Measurements from ENCODE around the gene SPHKAP.

SPHKAP gene

DNA sequence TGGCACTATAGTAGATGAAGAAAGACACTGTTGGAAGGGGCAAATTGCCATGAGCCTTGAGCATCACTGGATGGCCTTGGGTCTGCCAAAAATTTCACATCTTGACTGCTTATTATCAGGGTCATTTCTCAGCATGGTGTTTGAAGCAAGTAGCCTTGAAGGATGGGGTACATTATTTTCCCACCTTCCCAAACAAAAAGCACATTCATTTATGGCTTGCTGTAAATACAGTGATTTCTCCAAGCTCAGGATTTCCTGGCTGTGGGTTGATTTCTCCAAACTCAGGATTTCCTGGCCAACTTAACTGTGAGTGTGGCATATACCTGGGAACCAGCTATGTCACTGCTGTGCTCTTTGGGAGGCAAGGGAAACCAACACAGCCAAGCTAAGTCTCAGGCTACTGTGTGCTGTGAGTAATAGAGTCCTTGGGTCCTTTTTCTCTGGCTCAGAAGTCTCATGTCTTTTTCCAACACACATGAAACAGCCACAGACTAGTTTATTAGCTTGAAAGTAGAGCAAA is 116.6 kb downstream of the SPHKAP start:
- H3K27me3 ChIP-seq (ENCODE audit: control insufficient read depth in 1 of 2, insufficient read depth in 2 of 2, low read length in 2 of 2), result no peaks in the 10 kb centered on the region
- no peaks in the 10 kb centered on the region for H3K4me1 ChIP-seq (ENCODE audit: insufficient read depth, low read length)
- H3K27ac ChIP-seq (ENCODE audit: low read depth, low read length), result no peak overlapping the region
- H3K9ac ChIP-seq (ENCODE audit: low read length), result no peak overlapping the region
- no peaks in the 10 kb centered on the region for H3K36me3 ChIP-seq (ENCODE audit: insufficient read depth, low read length)
- H3K9me3 ChIP-seq (ENCODE audit: low read length), result no peaks in the 10 kb centered on the region
- H3K4me3 ChIP-seq (ENCODE audit: low read depth in 1 of 2, low read length in 2 of 2), result no peak overlapping the region

DNA sequence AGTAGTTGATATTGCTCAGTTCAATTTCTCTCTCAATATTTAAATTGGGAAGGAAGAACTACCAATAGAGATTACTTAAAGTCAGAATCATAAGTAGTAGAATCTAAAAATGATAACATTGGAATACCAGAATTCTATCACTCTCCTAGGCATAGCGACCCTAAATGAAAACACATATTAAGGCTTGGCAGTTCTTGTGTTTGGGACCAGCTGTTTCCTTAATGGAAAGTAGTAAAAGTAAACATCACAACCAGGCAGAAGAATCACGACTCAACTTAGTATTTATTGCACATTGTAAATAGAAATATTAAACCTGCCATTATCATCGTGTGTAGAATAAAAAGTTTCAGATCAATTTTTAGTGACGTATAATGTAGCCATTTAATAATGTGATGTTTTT is 117.5 kb downstream of the SPHKAP start:
- H3K36me3 ChIP-seq (ENCODE audit: insufficient read depth, low read length), result no peaks in the 10 kb centered on the region
- H3K9ac ChIP-seq (ENCODE audit: low read length), result no peak overlapping the region
- no peaks in the 10 kb centered on the region for H3K9me3 ChIP-seq (ENCODE audit: low read length)
- H3K27ac ChIP-seq (ENCODE audit: low read depth, low read length), result no peak overlapping the region
- no peak overlapping the region for H3K4me3 ChIP-seq (ENCODE audit: low read depth in 1 of 2, low read length in 2 of 2)
- H3K4me1 ChIP-seq (ENCODE audit: insufficient read depth, low read length), result no peaks in the 10 kb centered on the region
- H3K27me3 ChIP-seq (ENCODE audit: control insufficient read depth in 1 of 2, insufficient read depth in 2 of 2, low read length in 2 of 2), result no peaks in the 10 kb centered on the region

DNA sequence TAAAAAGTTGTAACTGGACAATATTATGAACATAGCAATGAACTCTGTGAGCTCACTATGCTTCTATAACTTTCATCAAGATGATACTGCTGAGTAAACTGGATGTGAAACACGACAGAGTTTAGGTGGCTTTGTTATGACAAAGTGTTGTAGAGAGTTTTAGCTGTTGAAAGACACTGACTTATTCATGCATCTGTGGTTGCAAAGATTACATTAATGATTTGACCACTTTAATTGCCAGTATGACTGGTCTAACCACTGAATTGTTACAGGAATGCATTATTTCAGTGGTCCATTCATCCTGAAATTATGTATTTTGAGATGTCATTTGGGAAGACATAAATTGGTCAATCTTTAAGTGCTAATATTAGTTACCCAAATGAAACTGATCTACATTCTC is 117.9 kb downstream of the SPHKAP start:
- Histone ChIP-seq H3K9me3 (ENCODE audit: low read length) (no peaks in the 10 kb centered on the region), H3K9ac (ENCODE audit: low read length) (no peak overlapping the region), H3K27ac (ENCODE audit: low read depth, low read length) (no peak overlapping the region), H3K36me3 (ENCODE audit: insufficient read depth, low read length) (no peaks in the 10 kb centered on the region), H3K27me3 (ENCODE audit: control insufficient read depth in 1 of 2, insufficient read depth in 2 of 2, low read length in 2 of 2) (no peaks in the 10 kb centered on the region), H3K4me1 (ENCODE audit: insufficient read depth, low read length) (no peaks in the 10 kb centered on the region), H3K4me3 (ENCODE audit: low read depth in 1 of 2, low read length in 2 of 2) (no peak overlapping the region)

DNA sequence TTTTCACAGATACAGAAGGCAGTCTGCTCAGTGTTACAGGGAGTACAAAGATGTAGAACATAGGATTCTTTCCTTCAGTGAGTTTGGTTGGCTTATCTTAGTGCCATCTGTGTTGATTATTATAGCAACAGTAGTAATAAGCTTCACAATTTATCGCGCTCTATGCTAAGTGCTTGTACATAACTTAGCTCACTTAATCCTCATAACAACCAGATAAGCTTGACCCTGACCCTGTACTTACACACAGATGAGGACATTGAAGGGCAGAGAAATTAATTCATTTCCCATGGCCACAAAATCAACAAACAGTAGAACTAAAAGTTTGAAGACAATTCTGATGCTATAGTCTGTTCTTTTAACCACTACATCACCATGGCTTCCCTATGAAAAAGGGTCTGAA is 121.8 kb downstream of the SPHKAP start:
- no peaks in the 10 kb centered on the region for H3K36me3 ChIP-seq (ENCODE audit: insufficient read depth, low read length)
- H3K4me1 ChIP-seq (ENCODE audit: insufficient read depth, low read length), result no peaks in the 10 kb centered on the region
- H3K4me3 ChIP-seq (ENCODE audit: low read depth in 1 of 2, low read length in 2 of 2), result no peak overlapping the region
- no peaks in the 10 kb centered on the region for H3K27me3 ChIP-seq (ENCODE audit: control insufficient read depth in 1 of 2, insufficient read depth in 2 of 2, low read length in 2 of 2)
- H3K27ac ChIP-seq (ENCODE audit: low read depth, low read length), result no peak overlapping the region
- no peaks in the 10 kb centered on the region for H3K9me3 ChIP-seq (ENCODE audit: low read length)
- no peak overlapping the region for H3K9ac ChIP-seq (ENCODE audit: low read length)

DNA sequence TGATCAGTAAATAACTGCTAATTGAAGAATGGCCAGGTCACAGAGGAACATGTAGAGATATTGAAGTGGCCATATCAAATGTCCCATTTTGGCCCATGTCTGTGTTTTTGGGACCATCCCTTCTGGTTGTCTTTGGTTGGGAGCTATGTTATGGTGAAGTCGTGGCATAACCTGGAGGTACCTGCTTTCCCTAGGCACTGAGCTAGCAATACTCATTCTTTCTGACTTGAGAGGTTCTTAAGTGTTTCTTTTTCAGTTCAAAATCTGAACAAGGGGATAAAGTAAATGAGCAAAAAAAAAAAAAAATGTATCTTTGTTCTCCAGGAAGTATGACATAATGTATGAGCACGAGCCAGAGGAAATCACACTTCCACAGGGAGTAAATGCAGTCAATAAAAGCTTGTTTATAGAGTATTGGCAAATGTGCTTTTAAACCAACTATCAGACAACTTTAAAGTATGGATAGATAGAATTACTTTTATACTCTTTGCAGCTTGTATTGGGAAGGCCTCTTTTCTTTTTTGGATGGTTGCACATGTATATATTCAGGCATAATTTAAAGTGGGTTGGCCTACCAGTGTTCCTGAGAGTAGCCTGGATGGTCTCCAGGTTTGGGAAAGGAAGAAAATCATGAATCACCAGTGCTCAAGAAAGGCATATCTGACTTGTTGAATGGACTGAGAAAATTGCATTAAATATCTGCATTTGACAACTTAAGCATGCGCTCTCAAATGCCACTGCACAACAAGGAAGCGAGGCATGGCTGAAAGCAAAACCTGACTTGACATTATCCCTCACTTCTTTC is 125.0 kb downstream of the SPHKAP start:
- H3K4me3 ChIP-seq (ENCODE audit: low read depth in 1 of 2, low read length in 2 of 2), result no peak overlapping the region
- H3K4me1 ChIP-seq (ENCODE audit: insufficient read depth, low read length), result no peaks in the 10 kb centered on the region
- H3K9me3 ChIP-seq (ENCODE audit: low read length), result no peaks in the 10 kb centered on the region
- no peak overlapping the region for H3K27ac ChIP-seq (ENCODE audit: low read depth, low read length)
- H3K36me3 ChIP-seq (ENCODE audit: insufficient read depth, low read length), result no peaks in the 10 kb centered on the region
- H3K27me3 ChIP-seq (ENCODE audit: control insufficient read depth in 1 of 2, insufficient read depth in 2 of 2, low read length in 2 of 2), result no peaks in the 10 kb centered on the region
- H3K9ac ChIP-seq (ENCODE audit: low read length), result no peak overlapping the region

DNA sequence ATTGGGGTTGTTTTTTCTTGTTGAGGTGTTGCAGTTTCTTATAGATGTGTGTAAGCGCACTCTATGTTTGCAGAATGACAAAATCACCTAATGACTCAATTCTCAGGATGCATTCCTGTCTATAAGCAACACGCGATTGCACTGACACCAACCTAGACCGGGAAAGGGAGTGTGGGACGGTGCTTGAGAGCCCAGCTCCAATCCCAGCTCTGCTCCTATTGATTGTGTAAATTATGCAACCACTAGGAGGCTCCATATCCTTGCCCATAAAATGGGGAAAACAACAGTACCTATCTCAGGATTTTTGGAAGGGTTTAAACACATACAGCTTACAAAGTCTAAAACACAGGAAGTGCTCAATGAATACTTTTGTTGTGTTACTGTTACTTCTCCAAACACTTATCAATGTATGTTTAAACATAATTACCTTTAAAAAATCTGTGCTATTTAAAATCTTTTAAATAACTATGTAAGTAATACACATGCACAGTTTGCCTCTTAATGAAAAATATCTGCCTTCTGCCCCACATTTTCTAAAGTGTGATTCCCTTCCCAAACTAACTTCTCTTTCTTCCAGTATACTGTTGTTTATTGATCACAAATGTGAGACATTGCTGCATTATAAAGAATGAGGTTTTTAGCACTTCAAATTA is 132.5 kb downstream of the SPHKAP start:
- no peak overlapping the region for H3K27ac ChIP-seq (ENCODE audit: low read depth, low read length)
- H3K4me1 ChIP-seq (ENCODE audit: insufficient read depth, low read length), result no peaks in the 10 kb centered on the region
- H3K9ac ChIP-seq (ENCODE audit: low read length), result no peak overlapping the region
- no peaks in the 10 kb centered on the region for H3K36me3 ChIP-seq (ENCODE audit: insufficient read depth, low read length)
- H3K27me3 ChIP-seq (ENCODE audit: control insufficient read depth in 1 of 2, insufficient read depth in 2 of 2, low read length in 2 of 2), result no peaks in the 10 kb centered on the region
- no peaks in the 10 kb centered on the region for H3K9me3 ChIP-seq (ENCODE audit: low read length)
- H3K4me3 ChIP-seq (ENCODE audit: low read depth in 1 of 2, low read length in 2 of 2), result no peak overlapping the region

DNA sequence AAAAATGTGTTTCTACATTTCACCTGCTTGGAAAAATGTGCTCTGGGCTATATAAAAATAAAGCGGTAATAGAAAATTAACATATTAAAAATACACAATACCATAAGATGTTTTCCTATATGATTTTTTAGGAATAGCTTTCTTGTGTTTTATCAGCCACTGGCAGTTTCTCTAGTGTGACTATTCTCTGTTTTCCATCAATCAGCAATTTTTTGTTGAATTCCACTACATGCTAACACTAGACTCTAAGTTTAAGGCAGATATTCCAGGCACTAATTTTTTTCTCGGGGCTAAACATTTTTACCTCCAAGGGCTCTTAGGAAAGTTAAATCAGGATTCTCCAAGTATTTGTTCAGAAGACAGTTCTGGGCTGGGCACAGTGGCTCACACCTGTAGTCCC is 140.5 kb downstream of the SPHKAP start:
- no peaks in the 10 kb centered on the region for H3K36me3 ChIP-seq (ENCODE audit: insufficient read depth, low read length)
- H3K9ac ChIP-seq (ENCODE audit: low read length), result no peak overlapping the region
- H3K9me3 ChIP-seq (ENCODE audit: low read length), result no peaks in the 10 kb centered on the region
- no peak overlapping the region for H3K27ac ChIP-seq (ENCODE audit: low read depth, low read length)
- H3K4me3 ChIP-seq (ENCODE audit: low read depth in 1 of 2, low read length in 2 of 2), result no peak overlapping the region
- H3K4me1 ChIP-seq (ENCODE audit: insufficient read depth, low read length), result no peaks in the 10 kb centered on the region
- no peaks in the 10 kb centered on the region for H3K27me3 ChIP-seq (ENCODE audit: control insufficient read depth in 1 of 2, insufficient read depth in 2 of 2, low read length in 2 of 2)

DNA sequence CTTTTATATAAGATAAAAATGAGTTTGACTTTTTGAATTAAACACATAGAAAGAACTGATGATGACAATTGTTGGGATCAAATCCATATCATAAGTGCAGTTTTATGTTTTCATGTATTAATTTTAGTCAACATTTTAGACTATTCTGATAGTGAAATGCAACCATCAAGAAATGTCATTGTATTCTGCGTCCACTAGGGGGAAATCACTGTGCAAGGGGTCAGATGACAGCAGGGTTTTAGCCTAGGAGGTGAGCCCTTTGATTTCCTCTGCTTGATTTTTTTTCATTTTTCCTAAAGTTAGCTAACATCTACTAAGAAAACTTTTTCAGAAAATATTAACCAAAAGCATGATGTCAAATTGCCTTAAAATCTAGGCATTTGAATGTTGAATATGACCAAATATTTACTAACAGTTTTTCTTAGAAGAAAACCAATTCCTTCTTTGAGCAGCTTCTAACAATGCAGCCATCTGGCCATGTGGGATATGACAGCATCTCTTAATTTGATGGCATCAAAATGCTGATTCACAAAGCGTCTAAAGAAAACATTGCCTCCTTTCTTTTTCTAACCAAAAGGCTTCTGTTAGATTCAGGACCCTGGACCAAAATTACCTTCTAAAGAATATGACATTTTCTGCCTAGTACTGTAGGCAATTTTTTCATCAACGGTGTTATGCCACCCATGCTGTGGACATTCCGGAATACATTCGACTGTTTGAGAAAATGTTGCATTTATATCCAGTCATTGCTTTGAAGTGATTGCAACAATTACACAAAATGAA is 141.5 kb downstream of the SPHKAP start:
- Histone ChIP-seq H3K9ac (ENCODE audit: low read length) (no peak overlapping the region), H3K4me3 (ENCODE audit: low read depth in 1 of 2, low read length in 2 of 2) (no peak overlapping the region), H3K4me1 (ENCODE audit: insufficient read depth, low read length) (no peaks in the 10 kb centered on the region), H3K27me3 (ENCODE audit: control insufficient read depth in 1 of 2, insufficient read depth in 2 of 2, low read length in 2 of 2) (no peaks in the 10 kb centered on the region), H3K36me3 (ENCODE audit: insufficient read depth, low read length) (no peaks in the 10 kb centered on the region), H3K9me3 (ENCODE audit: low read length) (no peaks in the 10 kb centered on the region), H3K27ac (ENCODE audit: low read depth, low read length) (no peak overlapping the region)

DNA sequence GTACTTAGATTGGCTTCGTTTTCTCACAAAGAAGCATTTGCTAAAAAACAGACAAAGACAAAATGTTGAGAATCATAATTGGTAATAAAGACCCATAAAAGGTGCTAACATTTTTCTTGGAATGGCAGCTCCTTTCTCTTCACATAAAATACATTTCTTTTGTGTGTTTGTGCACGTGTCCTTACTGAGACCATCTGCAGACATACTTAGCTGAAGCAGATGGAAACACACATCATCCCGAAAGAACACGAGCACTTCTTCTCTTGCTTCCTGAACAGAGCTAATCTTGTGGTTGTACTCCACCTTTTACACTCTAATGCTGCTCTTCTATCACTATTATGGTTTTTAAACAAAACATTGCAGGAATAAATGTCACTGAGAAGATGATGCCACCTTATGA is 142.5 kb downstream of the SPHKAP start:
- no peak overlapping the region for H3K4me3 ChIP-seq (ENCODE audit: low read depth in 1 of 2, low read length in 2 of 2)

DNA sequence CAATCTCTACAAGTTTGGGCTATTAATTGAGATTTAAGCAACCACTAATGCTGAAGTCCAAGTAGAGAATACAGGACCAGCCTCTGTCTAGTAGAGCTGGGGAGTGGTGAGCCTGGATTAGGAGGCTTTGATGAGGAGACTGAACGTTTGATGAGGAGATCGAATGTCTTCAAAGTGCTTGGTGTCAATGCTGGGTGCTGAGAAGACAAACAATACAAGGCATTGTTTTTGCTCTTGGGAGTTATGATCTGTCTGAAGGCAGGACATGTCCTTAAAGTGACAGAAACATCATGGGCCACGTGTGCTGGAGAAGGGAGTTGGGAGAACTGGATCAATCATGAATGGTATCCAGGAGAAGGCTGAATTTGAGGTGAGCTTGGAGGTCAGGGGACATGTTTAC is 143.6 kb downstream of the SPHKAP start:
- no peak overlapping the region for H3K27ac ChIP-seq (ENCODE audit: low read depth, low read length)
- no peak overlapping the region for H3K4me3 ChIP-seq (ENCODE audit: low read depth in 1 of 2, low read length in 2 of 2)
- H3K9me3 ChIP-seq (ENCODE audit: low read length), result no peaks in the 10 kb centered on the region
- H3K36me3 ChIP-seq (ENCODE audit: insufficient read depth, low read length), result no peaks in the 10 kb centered on the region
- H3K27me3 ChIP-seq (ENCODE audit: control insufficient read depth in 1 of 2, insufficient read depth in 2 of 2, low read length in 2 of 2), result no peaks in the 10 kb centered on the region
- no peaks in the 10 kb centered on the region for H3K4me1 ChIP-seq (ENCODE audit: insufficient read depth, low read length)
- H3K9ac ChIP-seq (ENCODE audit: low read length), result no peak overlapping the region

More for the DNA sequence above, 142.5 kb downstream of the SPHKAP start:
- Histone ChIP-seq H3K4me1 (ENCODE audit: insufficient read depth, low read length) (no peaks in the 10 kb centered on the region), H3K36me3 (ENCODE audit: insufficient read depth, low read length) (no peaks in the 10 kb centered on the region), H3K27ac (ENCODE audit: low read depth, low read length) (no peak overlapping the region), H3K9me3 (ENCODE audit: low read length) (no peaks in the 10 kb centered on the region), H3K27me3 (ENCODE audit: control insufficient read depth in 1 of 2, insufficient read depth in 2 of 2, low read length in 2 of 2) (no peaks in the 10 kb centered on the region), H3K9ac (ENCODE audit: low read length) (no peak overlapping the region)

DNA sequence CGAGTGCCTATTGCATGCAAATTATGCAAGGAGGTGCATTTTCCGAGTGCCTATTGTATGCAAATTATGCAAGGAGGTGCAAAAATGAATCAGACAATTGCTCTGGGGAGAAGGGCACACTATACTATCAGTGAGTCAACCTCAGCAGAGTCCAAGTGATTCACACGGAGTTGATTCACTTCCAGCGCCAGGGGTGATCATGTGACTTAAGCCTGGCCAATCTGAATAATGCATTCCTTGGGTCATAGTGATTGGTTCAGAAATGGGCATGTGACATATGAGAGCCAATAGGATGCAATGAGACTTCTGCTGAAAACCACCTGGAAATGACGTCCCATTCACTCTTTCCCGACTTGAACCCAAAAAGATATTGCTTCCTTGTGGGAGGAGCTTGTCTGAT is 157.9 kb downstream of the SPHKAP start:
- H3K4me3 ChIP-seq (ENCODE audit: low read depth in 1 of 2, low read length in 2 of 2), result no peak overlapping the region
- no peaks in the 10 kb centered on the region for H3K36me3 ChIP-seq (ENCODE audit: insufficient read depth, low read length)
- no peak overlapping the region for H3K27ac ChIP-seq (ENCODE audit: low read depth, low read length)
- no peaks in the 10 kb centered on the region for H3K9me3 ChIP-seq (ENCODE audit: low read length)
- H3K9ac ChIP-seq (ENCODE audit: low read length), result no peak overlapping the region
- H3K4me1 ChIP-seq (ENCODE audit: insufficient read depth, low read length), result no peaks in the 10 kb centered on the region
- H3K27me3 ChIP-seq (ENCODE audit: control insufficient read depth in 1 of 2, insufficient read depth in 2 of 2, low read length in 2 of 2), result no peaks in the 10 kb centered on the region

Data from muscle layer of colon (tissue), 2 donors.